HepG2 (cell line): Measurements from ENCODE around the gene SMARCD1. TPM values are rescaled to one million over a fixed set of nuclear protein-coding genes. Genes with fewer than 3 reads are reported as not detected.

Experiments used
- ADNP ChIP-seq: sonication (generic); formaldehyde crosslinking; IDR thresholded peaks from 2 replicates; pipeline ENCODE4 v1.4.0; 2020; ENCODE audit warnings: missing genetic modification reagents
- DPF2 ChIP-seq: sonication (generic); formaldehyde crosslinking; IDR thresholded peaks from 2 replicates; pipeline ENCODE4 v1.4.0; 2020; ENCODE audit warnings: mild to moderate bottlenecking, low read depth, missing genetic modification reagents, borderline replicate concordance
- ELF4 ChIP-seq: sonication (generic); formaldehyde crosslinking; IDR thresholded peaks from 2 replicates; pipeline ENCODE4 v1.5.0; 2020; ENCODE audit warnings: missing genetic modification reagents, mild to moderate bottlenecking, moderate library complexity, borderline replicate concordance
- EP300 ChIP-seq, 3 experiments: sonication (generic) in 1 of 3; formaldehyde crosslinking in 1 of 3; IDR thresholded peaks; 2 replicates each; pipeline versions ENCODE4 v1.5.1 to v1.6.1; 2011 to 2020; ENCODE audit warnings: low read depth in 2 of 3, low read length in 2 of 3, borderline replicate concordance in 1 of 3, improper control_type of control experiment in 1 of 3, mild to moderate bottlenecking in 1 of 3, missing genetic modification reagents in 1 of 3, moderate library complexity in 1 of 3
- FOXO4 ChIP-seq: sonication (generic); formaldehyde crosslinking; conservative IDR thresholded peaks from 2 replicates; pipeline ENCODE4 v1.8.1; 2023; ENCODE audit warnings: missing genetic modification reagents
- GTF2F1 ChIP-seq: fragments of 150-350 bp; IDR thresholded peaks from 2 replicates; pipeline ENCODE4 v1.6.1; 2014; ENCODE audit warnings: low read length
- HES4 ChIP-seq: sonication (generic); formaldehyde crosslinking; IDR thresholded peaks from 2 replicates; pipeline ENCODE4 v1.9.0; 2021; ENCODE audit warnings: mild to moderate bottlenecking, missing genetic modification reagents, borderline replicate concordance
- ISX ChIP-seq: sonication (generic); formaldehyde crosslinking; conservative IDR thresholded peaks from 2 replicates; pipeline ENCODE4 v1.5.0; 2020; ENCODE audit warnings: missing genetic modification reagents
- MEIS2 ChIP-seq: sonication (generic); formaldehyde crosslinking; IDR thresholded peaks from 2 replicates; pipeline ENCODE4 v1.9.0; 2021; ENCODE audit warnings: mild to moderate bottlenecking, missing genetic modification reagents
- TRIM24 ChIP-seq: sonication (generic); formaldehyde crosslinking; IDR thresholded peaks from 2 replicates; pipeline ENCODE4 v1.8.0; 2022; ENCODE audit warnings: mild to moderate bottlenecking, missing genetic modification reagents
- ZBTB21 ChIP-seq: sonication (generic); formaldehyde crosslinking; IDR thresholded peaks from 2 replicates; pipeline ENCODE4 v1.4.0; 2020; ENCODE audit warnings: missing genetic modification reagents
- ZBTB8A ChIP-seq: sonication (generic); formaldehyde crosslinking; IDR thresholded peaks from 2 replicates; pipeline ENCODE4 v1.4.0; 2020; ENCODE audit warnings: mild to moderate bottlenecking, low read depth, missing genetic modification reagents, borderline replicate concordance
- ZC3H4 ChIP-seq: sonication (generic); formaldehyde crosslinking; IDR thresholded peaks from 2 replicates; pipeline ENCODE4 v1.4.0; 2020; ENCODE audit warnings: missing genetic modification reagents, borderline replicate concordance
- ZNF329 ChIP-seq: sonication (generic); formaldehyde crosslinking; IDR thresholded peaks from 2 replicates; pipeline ENCODE4 v1.9.0; 2021; ENCODE audit warnings: low read depth, mild to moderate bottlenecking, missing genetic modification reagents
- ZNF446 ChIP-seq: sonication (generic); formaldehyde crosslinking; IDR thresholded peaks from 2 replicates; pipeline ENCODE4 v1.5.0; 2020; ENCODE audit warnings: mild to moderate bottlenecking, missing genetic modification reagents
- ZSCAN21 ChIP-seq: sonication (generic); formaldehyde crosslinking; IDR thresholded peaks from 2 replicates; pipeline ENCODE4 v1.8.0; 2022; ENCODE audit warnings: mild to moderate bottlenecking, missing genetic modification reagents, moderate library complexity, borderline replicate concordance
- ZXDC ChIP-seq: sonication (generic); formaldehyde crosslinking; IDR thresholded peaks from 2 replicates; pipeline ENCODE4 v1.5.0; 2020; ENCODE audit warnings: mild to moderate bottlenecking, missing genetic modification reagents
- polyA plus RNA-seq, 8 experiments: library from polyadenylated mRNA; depleted of rRNA in 3 of 8; stranded (reverse) in 7 of 8; unstranded in 1 of 8; fragments of >200 nt; fragmentation: Illumina TruSeq in 4 of 8; extraction: Trizol in 4 of 8; gene quantifications; 2 replicates each; pipeline versions ENCODE4 v1.2.1 to v1.2.3, GENCODE V29; 2011 to 2016; ENCODE audit warnings: low read depth in 4 of 8, missing spikeins in 1 of 8, mixed read lengths in 1 of 8; ENCODE audit not compliant: insufficient read depth in 1 of 8
- total RNA-seq, 5 experiments: library from RNA; depleted of rRNA; stranded (reverse); fragments of >200 nt; fragmentation: Illumina TruSeq; extraction: Trizol; gene quantifications; 2 replicates each; pipeline ENCODE4 v1.2.3, GENCODE V29; 2016; ENCODE audit warnings: low read depth in 1 of 5
- TF ChIP-seq, protein P1 (sequence below), 2 experiments: fragments of 450-650 bp in 1 of 2; sonication (generic) in 1 of 2; formaldehyde crosslinking; IDR thresholded peaks; 2 replicates each; pipeline versions ENCODE4 v1.5.0 to v1.8.0; 2020 to 2022; ENCODE audit warnings: mild to moderate bottlenecking in 1 of 2, missing genetic modification reagents in 1 of 2
- TF ChIP-seq, protein P2 (sequence below): sonication (generic); formaldehyde crosslinking; IDR thresholded peaks from 2 replicates; pipeline ENCODE4 v1.5.0; 2020; ENCODE audit warnings: missing genetic modification reagents
- TF ChIP-seq, protein P3 (sequence below): sonication (generic); formaldehyde crosslinking; IDR thresholded peaks from 2 replicates; pipeline ENCODE4 v1.4.0; 2020; ENCODE audit warnings: mild to moderate bottlenecking, missing genetic modification reagents
- TF ChIP-seq, protein P4 (sequence below): sonication (generic); formaldehyde crosslinking; IDR thresholded peaks from 2 replicates; pipeline ENCODE4 v1.9.0; 2022; ENCODE audit warnings: missing genetic modification reagents, mild to moderate bottlenecking, borderline replicate concordance

The SMARCD1 gene
- total and polyA plus RNA-seq, 2 of the 13 experiments (the other 11 are each of a cell fraction or from before 2014, with no cell fraction given): 51.7 to 54.6 TPM

- TF ChIP-seq, protein P1, sequence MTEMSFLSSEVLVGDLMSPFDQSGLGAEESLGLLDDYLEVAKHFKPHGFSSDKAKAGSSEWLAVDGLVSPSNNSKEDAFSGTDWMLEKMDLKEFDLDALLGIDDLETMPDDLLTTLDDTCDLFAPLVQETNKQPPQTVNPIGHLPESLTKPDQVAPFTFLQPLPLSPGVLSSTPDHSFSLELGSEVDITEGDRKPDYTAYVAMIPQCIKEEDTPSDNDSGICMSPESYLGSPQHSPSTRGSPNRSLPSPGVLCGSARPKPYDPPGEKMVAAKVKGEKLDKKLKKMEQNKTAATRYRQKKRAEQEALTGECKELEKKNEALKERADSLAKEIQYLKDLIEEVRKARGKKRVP (CRISPR knock-in tag; IDR thresholded peaks at IDR 0.05): no peak
- TF ChIP-seq EP300 (IDR thresholded peaks at IDR 0.05; ENCODE audit: low read depth in 2 of 2, low read length in 2 of 2) (0 out of 4 replicates have a peak, but pooled peaks of 1 of the 2 experiments have one; percentile 50), EP300 (CRISPR knock-in tag; IDR thresholded peaks at IDR 0.05; ENCODE audit: borderline replicate concordance) (0 out of 2 replicates have a peak, but pooled peaks have one; percentile 21), ZNF329 (CRISPR knock-in tag) (no peak), TRIM24 (CRISPR knock-in tag) (no peak), HES4 (no peak), ADNP (CRISPR knock-in tag) (no peak), FOXO4 (CRISPR knock-in tag) (no peak), ELF4 (CRISPR knock-in tag) (no peak), ZNF446 (CRISPR knock-in tag) (no peak), ISX (CRISPR knock-in tag) (no peak), ZXDC (no peak), ZC3H4 (CRISPR knock-in tag) (no peak), DPF2 (no peak), MEIS2 (CRISPR knock-in tag) (no peak), GTF2F1 (no peak), ZBTB8A (CRISPR knock-in tag) (no peak), ZBTB21 (CRISPR knock-in tag) (no peak), ZSCAN21 (CRISPR knock-in tag) (0 out of 2 replicates have a peak, but pooled peaks have one; percentile 21)
- TF ChIP-seq, protein P2, sequence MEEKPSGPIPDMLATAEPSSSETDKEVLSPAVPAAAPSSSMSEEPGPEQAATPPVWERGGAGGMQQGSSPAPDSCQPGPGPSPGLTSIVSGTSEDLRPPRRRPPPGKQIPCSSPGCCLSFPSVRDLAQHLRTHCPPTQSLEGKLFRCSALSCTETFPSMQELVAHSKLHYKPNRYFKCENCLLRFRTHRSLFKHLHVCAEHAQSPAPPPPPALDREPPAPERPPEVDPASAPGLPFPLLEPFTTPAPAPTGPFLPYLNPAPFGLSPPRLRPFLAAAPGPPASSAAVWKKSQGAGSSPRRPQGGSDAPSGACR: no peak; the same call in 1 of the 2 replicates
- TF ChIP-seq, protein P3, sequence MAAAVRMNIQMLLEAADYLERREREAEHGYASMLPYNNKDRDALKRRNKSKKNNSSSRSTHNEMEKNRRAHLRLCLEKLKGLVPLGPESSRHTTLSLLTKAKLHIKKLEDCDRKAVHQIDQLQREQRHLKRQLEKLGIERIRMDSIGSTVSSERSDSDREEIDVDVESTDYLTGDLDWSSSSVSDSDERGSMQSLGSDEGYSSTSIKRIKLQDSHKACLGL (CRISPR knock-in tag): peak; percentile 65; the same call in 1 of the 2 replicates
- TF ChIP-seq, protein P4, sequence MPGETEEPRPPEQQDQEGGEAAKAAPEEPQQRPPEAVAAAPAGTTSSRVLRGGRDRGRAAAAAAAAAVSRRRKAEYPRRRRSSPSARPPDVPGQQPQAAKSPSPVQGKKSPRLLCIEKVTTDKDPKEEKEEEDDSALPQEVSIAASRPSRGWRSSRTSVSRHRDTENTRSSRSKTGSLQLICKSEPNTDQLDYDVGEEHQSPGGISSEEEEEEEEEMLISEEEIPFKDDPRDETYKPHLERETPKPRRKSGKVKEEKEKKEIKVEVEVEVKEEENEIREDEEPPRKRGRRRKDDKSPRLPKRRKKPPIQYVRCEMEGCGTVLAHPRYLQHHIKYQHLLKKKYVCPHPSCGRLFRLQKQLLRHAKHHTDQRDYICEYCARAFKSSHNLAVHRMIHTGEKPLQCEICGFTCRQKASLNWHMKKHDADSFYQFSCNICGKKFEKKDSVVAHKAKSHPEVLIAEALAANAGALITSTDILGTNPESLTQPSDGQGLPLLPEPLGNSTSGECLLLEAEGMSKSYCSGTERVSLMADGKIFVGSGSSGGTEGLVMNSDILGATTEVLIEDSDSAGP (CRISPR knock-in tag): peak; percentile 80
These were observed 25.1 kb downstream of the SMARCD1 start (continued) for GRCh38 chr12:50110127-50110761.
